ENCODE measurements around the gene CELA2B. TPM values are rescaled to one million over a fixed set of nuclear protein-coding genes. Genes with fewer than 3 reads are reported as not detected.
"Not testable (repeated sequence)": the region's sequence is repeated elsewhere in the genome, so short reads cannot be mapped to it uniquely, and the experiment has no call there.

CELA2B gene
- total and polyA plus RNA-seq, 8 donors: 0.63 to 1.7 (median 0.98) TPM; not detected in 1

DNA sequence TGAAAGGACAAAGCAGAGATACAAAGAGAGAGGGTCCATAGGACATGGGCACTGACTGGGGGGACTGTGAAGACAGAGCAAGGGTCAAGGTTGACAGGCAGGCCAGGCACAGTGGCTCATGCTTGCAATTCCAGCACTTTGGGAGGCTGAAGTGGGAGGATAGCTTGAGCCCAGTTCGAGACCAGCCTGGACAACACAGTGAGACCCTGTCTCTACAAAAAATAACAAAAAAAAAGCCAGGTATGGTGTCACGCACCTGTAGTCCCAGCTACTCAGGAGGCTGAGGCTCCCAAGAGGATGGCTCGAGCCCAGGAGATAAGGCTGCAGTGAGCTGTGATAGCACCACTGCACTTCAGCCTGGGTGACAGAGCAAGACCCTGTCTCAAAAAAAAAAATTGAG, 43.7 kb downstream of the CELA2B start:
- TF ChIP-seq, protein P1, sequence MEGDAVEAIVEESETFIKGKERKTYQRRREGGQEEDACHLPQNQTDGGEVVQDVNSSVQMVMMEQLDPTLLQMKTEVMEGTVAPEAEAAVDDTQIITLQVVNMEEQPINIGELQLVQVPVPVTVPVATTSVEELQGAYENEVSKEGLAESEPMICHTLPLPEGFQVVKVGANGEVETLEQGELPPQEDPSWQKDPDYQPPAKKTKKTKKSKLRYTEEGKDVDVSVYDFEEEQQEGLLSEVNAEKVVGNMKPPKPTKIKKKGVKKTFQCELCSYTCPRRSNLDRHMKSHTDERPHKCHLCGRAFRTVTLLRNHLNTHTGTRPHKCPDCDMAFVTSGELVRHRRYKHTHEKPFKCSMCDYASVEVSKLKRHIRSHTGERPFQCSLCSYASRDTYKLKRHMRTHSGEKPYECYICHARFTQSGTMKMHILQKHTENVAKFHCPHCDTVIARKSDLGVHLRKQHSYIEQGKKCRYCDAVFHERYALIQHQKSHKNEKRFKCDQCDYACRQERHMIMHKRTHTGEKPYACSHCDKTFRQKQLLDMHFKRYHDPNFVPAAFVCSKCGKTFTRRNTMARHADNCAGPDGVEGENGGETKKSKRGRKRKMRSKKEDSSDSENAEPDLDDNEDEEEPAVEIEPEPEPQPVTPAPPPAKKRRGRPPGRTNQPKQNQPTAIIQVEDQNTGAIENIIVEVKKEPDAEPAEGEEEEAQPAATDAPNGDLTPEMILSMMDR (IDR thresholded peaks at IDR 0.05): no peak
- Histone ChIP-seq H3K9me3 (no peaks in the 10 kb centered on the region), H3K36me3 (peaks cover 0 to 13% of the 10 kb centered on the region in 2 donors), H3K27me3 (no peaks in the 10 kb centered on the region), H3K27ac (no peak overlapping the region), H3K4me1 (peaks cover 6 to 27% of the 10 kb centered on the region in 2 donors), H3K4me3 (no peak overlapping the region)
- no peak for DNase-seq
- intact Hi-C loops (cut with DNase I): no loop called here
- ATAC-seq: no peak

- intact Hi-C loops (cut with DNase I); H3K27me3 ChIP-seq; DNase-seq: not testable (repeated sequence)
These were observed 45.5 kb downstream of the CELA2B start for GRCh38 chr1:15521206-15521906.

GRCh38 chr1:15522551-15522950, 46.6 kb downstream of the CELA2B start:
- intact Hi-C loops (cut with DNase I): no loop called here
- Histone ChIP-seq H3K4me1 (peaks cover 9 to 30% of the 10 kb centered on the region in 2 donors), H3K27me3 (no peaks in the 10 kb centered on the region), H3K4me3 (no peak overlapping the region), H3K27ac (no peak overlapping the region), H3K36me3 (no peaks in the 10 kb centered on the region), H3K9me3 (no peaks in the 10 kb centered on the region)
- TF ChIP-seq, protein P1 (IDR thresholded peaks at IDR 0.05): no peak
- ATAC-seq: no peak
- no peak for DNase-seq

More at GRCh38 chr1:15521206-15521906, 45.5 kb downstream of the CELA2B start:
- H3K27ac ChIP-seq, H3K4me3 ChIP-seq, ATAC-seq, H3K9me3 ChIP-seq: not testable (repeated sequence)
- peaks cover 0 to 11% of the 10 kb centered on the region in 2 donors for H3K36me3 ChIP-seq
- H3K4me1 ChIP-seq: peaks cover 6 to 24% of the 10 kb centered on the region in 2 donors

DNA sequence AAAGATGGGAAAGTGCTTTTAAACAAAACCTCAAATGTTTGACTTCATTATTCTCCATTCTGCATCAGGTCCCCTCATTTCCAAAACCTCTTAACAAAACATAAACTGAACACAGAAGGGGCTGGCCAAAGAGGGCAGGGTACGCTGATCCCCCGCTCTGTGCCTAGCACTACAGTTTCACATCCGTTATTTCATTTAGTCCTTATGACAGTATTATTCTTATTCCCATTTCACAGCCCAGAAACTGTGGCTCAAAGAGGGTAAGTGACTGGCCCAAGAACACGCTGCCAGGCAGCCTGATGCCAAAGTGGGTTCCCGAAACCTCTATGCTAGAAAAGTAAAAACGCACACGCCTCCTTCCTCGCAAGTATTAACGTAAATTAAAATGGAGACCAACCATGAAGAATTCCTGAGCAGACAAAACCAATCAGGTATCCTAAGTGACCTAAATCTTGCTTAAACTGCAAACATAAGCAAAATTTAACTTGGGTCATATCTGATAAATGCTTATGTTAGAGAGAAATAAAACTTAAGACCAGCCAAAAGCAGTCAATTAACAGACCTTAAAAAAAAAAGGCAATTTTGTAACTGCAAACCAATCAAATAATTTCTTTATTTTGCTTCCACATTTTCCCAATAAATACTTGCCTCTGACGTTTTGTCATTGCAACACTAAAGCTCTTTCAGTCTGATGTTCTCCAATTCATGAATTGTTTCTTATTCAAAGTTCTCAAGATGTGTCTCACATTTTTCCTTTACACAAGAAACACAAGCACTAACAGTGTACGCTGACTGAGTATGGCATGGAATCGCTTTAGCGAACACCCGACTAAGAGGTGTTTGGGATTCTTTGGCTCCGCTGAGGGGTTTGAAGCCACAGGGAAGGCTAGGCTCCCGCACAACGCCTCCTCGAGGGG, 47.5 kb downstream of the CELA2B start:
- H3K27me3 ChIP-seq: no peaks in the 10 kb centered on the region
- H3K36me3 ChIP-seq: no peaks in the 10 kb centered on the region
- no peaks in the 10 kb centered on the region for H3K9me3 ChIP-seq
- peak overlapping the region; percentile 91 to 92 for H3K27ac ChIP-seq
- peak overlapping the region; percentile 63 to 69 for H3K4me3 ChIP-seq
- intact Hi-C loops (cut with DNase I): no loop called here
- H3K4me1 ChIP-seq: peaks cover 11 to 38% of the 10 kb centered on the region in 2 donors
- DNase-seq (peak in 1 of 4 donors; percentile 42), ATAC-seq (no peak)
- TF ChIP-seq, protein P1 (IDR thresholded peaks at IDR 0.05): no peak

- intact Hi-C loops (cut with DNase I): no loop called here
- peak within 1 kb of the TSS; percentile 91 to 93 for H3K27ac ChIP-seq
- H3K9me3 ChIP-seq: no peaks in the 10 kb centered on the region
- TF ChIP-seq, protein P1 (IDR thresholded peaks at IDR 0.05): peak in 1 of 2 donors; percentile 13
- H3K27me3 ChIP-seq: no peaks in the 10 kb centered on the region
- no peak for DNase-seq
- no peaks in the 10 kb centered on the region for H3K36me3 ChIP-seq
- H3K4me1 ChIP-seq: peaks cover 11 to 40% of the 10 kb centered on the region in 2 donors
- peak within 1 kb of the TSS; percentile 63 to 69 for H3K4me3 ChIP-seq
- ATAC-seq: no peak
These were observed 48.0 kb downstream of the CELA2B start, which contains the start of gene CASP9 for GRCh38 chr1:15524021-15524282. Gene CASP9 (minus strand): TSS chr1:15524215. CDS start chr1:15524200, 15 bp downstream.
